ENCODE data around the gene PEDS1.
A peak's percentile ranks its signal among the peaks of the same experiment; 100 is the strongest.
"Not testable (repeated sequence)": the region's sequence is repeated elsewhere in the genome, so short reads cannot be mapped to it uniquely, and the experiment has no call there.

PEDS1 gene

DNA sequence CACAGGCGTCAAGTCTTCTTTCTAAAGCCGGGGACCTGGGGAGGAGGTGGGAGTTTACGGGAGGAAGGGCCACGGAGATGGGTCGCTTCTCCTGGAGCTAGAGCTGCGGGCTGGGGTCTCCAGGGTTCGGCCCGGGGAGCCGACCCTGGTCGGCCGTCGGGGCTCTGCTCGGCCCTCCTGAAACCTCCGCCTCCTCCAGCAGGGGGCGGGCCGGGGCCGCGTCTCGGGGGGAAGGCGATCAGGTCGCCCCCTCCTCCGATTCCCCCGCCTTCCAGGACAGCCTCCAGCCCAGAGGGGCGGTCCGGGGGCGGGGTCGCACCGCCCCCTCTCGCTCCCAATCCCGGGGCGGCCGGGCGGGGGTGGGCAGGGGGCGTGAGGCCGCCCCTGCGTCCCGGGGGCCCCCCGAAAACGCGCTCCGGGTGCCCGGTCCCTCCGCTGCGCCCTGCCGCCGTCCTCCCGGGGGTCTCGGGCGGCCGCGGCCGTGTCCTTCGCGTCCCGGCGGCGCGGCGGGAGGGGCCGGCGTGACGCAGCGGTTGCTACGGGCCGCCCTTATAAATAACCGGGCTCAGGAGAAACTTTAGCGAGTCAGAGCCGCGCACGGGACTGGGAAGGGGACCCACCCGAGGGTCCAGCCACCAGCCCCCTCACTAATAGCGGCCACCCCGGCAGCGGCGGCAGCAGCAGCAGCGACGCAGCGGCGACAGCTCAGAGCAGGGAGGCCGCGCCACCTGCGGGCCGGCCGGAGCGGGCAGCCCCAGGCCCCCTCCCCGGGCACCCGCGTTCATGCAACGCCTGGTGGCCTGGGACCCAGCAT, 36.9 kb upstream of the PEDS1 start, which contains the start of gene CEBPB:
Gene CEBPB, plus strand, starts transcription at position 580 of the 814 bp plus-strand sequence. Its CDS starts 204 bp downstream, at position 784.
- DNase-seq (ENCODE audit: low read depth in 2 of 2) = peak; percentile 70 to 74

DNA sequence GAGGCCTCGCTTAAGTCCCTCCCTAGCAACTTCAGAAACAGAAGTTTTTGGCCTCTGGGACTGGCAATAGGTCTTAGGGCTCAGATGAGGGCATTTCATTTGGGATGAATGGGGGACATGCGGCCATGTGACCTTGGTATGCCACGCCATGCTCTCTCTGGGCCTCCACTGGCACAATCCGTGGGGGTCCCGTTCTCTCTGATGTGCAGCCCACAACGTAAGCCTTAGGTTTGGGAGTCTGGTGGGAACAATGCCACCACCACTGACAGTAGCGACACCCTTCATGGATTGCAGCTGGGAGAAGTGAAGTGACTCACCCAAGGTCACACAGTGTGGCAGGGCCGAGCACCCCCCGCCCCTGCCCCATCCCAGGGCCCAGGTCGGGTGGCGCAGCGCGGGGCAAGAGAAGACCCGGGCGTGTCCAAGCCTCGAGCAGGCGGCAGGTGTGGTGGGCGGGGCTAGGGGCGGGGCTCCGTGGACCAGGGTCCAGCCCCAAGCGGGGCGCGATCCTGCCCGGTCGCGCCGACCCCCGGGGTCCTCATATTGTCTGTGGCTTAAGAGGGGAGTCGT, 36.2 kb upstream of the PEDS1 start:
- DNase-seq (ENCODE audit: low read depth in 2 of 2) = no peak

DNA sequence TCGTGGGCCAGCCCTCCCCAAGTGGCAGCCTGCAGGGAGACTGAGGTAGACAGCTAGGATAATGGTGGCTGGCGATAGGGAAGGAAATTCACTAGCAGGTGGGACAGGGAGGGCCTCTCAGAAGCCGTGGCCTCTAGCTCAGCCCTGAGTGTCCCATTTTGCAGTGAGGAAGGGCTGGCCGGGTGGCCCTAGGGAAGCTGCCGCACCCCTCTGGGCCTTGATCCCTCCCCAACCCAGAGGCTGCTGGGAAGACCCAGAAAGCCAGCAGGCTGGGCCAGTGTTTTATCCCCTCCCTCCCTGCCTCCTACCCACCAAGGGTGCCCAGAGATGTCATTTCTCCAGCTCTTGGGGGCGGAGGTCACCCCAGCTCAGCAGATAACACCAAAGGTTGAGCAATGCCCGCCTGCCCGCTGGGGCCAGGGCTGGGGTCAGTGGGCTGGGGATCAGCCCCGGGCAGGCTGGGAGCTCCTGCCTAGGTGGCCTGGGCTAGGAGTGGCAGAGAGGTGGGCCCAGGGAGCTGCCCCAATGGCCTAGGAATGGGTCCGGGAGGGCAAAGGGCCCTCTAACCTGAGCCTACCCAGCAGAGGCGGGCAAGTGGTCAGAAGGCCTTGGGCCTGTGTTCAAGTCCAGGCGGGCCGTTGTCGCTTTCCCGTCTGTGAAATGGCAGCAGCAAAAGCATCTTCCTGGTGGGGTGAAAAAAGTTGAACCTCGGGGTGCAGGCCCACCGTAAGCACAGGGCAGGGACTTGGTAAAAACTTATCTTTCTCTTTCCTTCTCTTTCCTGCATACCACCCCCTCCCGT, 35.6 kb upstream of the PEDS1 start:
- DNase-seq (ENCODE audit: low read depth in 2 of 2) = no peak

DNA sequence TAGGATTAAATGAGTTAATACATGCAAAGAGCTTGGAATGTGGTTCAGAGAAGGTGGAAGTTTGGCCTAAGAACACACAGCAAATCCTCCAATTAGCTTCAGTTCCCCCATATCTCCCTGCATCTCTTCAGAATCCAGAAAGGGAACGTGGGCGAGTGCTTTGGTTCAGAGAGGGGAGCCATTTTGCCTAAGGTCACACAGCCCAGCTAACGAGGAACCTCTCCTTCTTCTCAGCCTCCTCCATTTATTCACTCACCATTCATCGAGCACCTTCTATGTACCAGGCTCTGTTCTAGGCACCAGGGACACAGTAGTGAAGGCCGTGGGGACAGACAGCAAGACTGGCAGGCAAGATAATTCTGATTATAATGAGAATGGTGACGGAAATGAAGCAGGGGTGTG, 34.8 kb upstream of the PEDS1 start:
- no peak for DNase-seq (ENCODE audit: low read depth in 2 of 2)

DNA sequence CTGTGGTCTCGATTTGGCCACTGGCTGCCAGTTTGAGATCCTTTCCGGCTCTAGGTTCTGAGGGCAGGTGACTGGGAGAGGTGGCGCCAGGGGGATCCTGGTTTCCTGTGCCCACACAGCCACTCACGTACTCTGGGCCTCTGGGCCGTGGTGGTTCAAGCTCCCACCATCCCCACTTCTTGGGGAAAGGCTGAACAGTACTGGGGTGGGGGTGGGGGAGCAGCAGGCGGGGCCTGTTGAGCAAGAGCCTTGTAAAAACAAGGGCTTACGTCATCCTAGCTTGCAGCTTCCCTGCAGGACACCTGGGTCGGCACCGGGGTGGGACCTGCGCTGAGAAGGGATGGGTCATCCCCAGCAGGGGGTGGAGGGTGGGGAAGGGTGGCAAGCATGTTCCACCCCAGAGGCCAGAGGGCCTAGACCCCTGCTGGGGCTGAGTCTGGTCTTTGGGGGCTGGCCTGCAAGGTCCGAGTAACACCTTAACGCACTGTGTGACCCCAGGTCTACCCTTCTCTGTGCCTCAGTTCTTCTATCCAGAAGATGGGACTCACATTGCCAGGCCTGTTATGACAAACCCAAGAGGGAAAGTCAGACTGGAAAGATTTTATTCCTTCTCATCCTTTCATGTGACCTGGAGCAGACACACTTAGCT, 34.0 kb upstream of the PEDS1 start:
- no peak for DNase-seq (ENCODE audit: low read depth in 2 of 2)

DNA sequence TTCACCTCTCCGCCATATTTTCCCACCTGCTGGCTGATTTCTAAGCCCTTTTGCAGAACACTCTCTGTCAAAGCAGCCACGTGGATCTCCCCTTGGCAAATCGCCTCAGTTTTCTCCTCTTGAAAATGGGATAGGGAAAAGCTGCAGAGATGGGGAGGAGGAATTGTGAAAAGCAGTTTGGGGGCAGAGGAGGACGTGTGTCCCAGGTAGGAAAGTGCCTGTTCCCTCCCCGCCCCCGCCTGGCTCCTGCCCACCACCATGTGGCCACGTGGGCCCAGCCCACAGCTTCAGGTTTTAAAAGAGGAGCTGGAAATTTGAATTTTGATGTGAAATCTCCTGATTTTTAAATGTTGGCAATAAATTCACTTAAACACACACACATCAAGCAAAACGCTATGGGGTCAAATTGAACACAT, 33.5 kb upstream of the PEDS1 start:
- no peak for DNase-seq (ENCODE audit: low read depth in 2 of 2)

DNA sequence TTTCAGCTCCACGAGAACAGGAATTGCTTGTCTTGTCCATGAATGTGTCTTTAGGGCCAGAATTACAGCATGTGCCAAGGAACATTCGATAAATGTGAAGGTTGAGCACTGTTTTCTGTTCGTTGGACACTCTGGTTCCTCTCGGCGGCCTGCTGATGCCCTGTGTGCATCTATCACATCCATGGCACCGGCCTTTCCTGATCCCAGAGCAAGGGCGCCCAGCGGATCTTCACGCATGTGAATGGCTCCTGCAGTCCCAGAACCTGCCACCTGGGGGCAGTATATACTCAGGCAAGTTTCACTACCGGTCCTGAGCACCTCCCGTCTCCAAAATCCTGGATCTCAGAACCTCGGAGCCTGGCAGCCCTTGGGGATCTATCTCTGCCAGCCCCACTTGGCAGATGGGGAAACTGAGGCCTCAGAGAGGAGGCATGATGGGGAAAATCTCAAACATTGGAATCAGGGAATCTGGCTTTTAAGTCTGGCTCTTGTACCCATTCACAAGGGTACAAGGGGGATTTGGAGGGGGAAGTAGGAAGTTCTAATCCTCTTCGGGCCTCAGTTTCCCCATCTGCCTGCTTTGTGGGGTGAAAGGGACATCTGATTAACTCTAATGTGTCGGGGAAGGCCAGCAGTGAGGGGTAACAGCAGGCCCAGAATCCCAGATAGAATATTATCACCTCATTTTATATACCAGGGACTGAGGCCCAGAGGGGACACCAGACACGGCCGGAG, 32.8 kb upstream of the PEDS1 start:
- peak in 1 of 2 experiments; percentile 42 for DNase-seq (ENCODE audit: low read depth in 2 of 2)

DNA sequence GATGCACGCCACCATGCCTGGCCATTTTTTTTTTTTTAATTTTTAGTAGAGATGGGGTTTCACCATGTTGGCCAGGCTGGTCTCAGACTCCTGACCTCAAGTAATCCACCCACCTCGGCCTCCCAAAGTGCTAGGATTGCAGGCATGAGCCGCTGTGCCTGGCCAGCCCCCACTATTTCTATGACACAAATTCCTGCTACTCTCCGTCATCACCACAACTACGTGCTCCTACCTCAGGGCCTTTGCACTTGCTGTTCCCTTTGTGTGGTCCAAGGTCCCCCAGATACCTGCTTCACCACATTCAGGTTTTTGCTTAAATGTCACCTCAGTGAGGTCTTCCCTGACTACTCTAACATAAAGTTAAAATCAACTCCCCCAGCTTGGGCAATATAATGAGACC, 31.9 kb upstream of the PEDS1 start:
- no peak for DNase-seq (ENCODE audit: low read depth in 2 of 2)

DNA sequence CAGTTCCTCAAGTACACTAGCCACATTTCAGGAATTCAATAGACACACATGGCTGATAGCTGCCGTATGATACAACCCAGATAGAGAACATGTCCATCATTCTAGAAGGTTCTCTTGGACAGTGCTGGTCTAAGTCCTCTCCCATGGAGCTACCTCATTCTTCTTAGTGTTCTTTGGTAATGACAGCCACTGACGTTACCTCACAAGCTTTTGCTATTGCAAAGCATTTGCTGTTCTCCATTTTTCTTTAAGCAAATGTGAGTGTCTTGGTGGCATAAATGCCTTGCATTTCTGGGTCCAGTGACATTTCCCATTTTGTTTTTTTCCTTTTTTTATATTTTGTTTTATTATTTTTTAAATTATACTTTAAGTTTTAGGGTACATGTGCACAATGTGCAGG, 28.8 kb upstream of the PEDS1 start:
- DNase-seq (ENCODE audit: low read depth in 2 of 2) = no peak

DNA sequence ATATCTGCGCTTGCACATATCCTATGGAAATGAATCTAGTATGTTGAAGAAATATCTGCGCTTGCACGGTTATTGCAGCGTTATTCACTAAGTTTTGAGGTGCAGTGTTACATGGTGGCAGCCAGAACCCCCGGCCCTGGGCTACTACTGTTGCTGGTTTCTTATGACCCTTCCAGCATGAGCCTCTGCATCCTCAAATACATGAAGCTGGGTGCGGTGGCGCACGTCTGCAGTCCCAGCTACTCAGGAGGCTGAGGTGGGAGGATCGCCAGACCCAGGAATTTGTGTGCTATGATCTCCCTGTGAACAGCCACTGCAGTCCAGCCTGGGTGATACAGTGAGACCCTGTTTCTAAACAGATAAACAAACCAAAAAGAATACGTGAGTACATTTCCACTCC, 27.8 kb upstream of the PEDS1 start:
- no peak for DNase-seq (ENCODE audit: low read depth in 2 of 2)

DNA sequence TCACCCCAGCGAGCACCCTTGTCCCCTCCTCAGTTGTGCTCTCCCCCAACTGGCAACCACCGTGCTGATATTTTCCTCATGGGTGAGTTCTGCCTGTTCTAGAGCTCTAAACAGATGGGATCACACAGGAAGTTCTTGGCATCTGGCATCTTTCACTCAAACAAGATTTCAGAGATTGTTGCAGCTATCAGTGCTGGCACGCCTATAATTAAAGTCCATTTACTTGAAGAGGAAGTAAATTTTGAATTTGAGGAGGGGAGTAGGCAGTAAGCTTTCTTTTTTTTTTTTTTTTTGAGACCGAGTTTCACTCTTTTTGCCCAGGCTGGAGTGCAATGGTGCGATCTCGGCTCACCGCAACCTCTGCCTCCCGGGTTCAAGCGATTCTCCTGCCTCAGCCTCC, 25.1 kb upstream of the PEDS1 start:
- not testable (repeated sequence) for DNase-seq (ENCODE audit: low read depth in 2 of 2)

DNA sequence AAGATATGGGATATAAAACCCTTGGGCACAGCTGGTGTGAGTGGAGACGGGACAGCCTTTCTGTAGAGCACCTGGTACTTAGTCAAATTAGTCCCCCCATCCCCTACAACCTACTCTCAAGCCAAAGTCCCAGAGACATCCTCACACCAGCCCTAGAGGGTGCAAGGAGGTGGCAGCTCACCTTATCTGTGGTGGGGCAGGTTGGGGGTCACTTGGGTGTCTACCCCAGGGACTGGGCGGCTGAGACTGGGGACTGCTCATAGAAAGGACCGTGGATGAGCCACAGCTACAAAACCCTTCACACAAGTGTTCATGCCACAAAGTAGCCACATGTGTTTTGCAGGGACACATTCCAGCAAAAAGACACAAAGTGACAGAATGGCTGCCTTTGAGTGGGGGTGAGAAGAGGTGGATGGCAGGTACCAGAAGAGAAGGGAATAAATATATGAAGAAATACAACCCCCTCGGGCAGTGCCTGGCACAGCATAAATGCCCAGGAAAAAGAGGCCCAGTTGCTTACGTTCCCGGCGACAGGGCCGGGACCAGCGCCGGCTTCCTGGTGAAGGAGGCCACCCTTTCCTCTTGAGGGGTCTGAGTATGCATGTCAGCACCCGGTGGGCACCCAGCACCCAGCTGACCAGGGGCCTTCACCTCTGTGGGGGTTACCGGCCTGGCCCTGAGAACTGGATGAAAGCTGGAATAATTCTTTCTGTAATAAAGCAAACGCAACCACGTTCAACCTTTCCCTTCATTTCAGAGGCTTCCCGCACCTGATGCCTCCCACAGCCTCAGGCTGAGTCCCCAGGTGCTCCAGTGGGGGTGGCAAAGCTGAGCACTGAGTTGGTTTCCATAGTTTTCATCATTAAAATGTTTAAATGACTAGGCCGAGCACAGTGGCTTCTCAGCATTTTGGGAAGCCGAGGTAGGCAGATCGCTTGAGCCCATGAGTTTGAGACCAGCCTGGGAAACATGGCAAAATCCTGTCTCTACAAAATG, 22.7 kb upstream of the PEDS1 start:
- DNase-seq (ENCODE audit: low read depth in 2 of 2) = no peak

DNA sequence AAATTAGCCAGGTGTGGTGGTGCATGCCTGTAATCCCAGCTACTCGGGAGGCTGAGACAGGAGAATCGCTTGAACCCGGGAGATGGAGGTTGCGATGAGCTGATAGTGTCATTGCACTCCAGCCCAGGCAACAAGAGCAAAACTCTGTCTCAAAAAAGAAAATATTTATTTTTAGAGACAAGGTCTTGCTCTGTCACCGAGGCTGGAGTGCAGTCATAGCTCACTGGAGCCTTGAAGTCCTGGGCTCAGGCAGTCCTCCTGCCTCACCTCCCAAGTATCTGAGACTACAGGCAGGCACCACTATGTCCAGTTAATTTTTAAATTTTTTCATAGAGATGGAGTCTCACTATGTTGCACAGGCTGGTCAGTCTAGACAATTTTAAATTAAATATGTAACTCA, 20.9 kb upstream of the PEDS1 start:
- no peak for DNase-seq (ENCODE audit: low read depth in 2 of 2)

DNA sequence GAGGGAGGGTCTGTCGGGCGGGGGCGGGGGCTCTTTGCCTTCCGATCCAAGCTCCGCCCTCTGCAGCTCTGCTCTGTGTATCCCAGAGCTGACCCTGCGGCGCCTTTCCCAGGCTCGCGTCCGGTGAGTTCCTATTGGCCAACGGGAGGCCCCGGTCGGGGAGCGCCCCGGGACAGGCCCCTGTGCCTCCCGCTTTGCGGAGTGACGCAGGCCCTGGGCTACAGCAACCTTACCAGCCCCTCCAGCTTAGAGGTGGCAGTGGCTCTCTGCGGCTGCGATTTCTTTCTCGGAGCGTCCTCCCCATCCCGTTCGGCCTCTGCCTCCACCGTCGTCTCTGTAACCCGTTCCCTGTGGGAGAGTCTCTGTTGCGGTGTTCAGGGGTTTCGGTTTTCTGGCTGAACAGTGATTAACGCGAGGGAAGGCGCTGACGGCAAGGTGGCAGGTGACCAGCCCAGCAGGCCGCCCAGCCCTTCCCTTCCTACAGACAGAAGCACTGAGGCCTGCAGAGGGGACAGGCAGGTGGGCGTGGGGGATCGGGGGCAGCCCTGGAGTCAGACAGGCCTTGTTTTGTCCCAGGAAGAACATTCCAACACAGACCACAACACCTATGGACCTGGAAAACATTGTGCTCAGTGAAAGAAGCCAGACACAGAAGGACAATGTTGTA, 19.0 kb upstream of the PEDS1 start:
- no peak for DNase-seq (ENCODE audit: low read depth in 2 of 2)

DNA sequence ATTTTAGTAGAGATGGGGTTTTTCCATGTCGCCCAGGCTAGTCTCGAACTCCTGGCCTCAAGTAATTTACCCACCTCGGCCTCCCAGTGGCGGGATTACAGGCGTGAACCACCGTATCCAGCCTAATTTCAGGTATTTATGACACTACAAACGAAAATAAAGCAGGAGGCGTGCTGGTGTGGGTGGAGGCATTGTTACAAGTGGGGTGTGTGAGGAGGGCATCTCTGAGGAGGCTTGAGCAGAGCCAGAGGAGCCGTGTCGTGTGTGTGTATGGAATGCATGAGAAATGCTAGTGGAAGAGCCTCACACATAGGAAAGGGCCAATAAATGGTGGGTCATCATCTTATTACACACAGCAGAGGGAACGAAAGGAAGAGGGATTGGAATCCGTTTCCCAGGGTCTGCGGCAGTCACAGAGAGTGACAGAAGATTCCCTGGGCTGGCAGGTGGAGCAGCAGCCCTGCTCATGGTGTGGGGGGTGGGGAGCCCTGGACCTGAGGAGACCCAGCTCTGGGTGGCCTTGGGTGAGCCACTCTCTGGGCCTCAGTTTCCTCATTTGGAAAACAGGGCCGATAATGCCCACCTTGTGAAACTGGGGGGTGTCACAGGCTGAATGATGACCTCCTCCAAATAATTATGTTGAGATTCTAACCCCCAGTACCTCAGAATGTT, 17.2 kb upstream of the PEDS1 start:
- no peak for DNase-seq (ENCODE audit: low read depth in 2 of 2)

DNA sequence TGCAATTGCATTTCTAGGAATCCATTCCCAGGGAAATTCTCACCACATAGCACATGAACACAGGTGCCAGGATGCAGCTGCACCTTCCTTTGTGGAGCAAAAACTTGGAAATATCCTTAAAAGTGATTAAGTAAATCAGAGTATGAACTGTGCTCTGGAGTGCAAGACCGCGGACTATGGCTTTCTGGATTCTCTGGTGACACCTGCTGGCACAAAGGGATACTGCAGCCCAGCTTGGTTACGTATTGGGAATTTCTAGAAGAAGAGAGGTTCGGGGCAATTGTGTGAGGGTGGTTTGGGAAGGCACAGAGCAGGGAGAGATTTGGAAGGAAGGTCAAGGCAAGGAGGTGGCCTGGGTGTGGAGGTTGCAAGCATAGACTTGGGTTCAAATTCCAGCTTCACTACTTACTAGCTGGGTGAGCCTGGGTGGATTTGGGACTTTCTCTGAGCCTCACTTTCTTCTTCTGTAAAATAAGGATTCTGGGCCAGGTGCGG, 15.9 kb upstream of the PEDS1 start:
- no peak for DNase-seq (ENCODE audit: low read depth in 2 of 2)

DNA sequence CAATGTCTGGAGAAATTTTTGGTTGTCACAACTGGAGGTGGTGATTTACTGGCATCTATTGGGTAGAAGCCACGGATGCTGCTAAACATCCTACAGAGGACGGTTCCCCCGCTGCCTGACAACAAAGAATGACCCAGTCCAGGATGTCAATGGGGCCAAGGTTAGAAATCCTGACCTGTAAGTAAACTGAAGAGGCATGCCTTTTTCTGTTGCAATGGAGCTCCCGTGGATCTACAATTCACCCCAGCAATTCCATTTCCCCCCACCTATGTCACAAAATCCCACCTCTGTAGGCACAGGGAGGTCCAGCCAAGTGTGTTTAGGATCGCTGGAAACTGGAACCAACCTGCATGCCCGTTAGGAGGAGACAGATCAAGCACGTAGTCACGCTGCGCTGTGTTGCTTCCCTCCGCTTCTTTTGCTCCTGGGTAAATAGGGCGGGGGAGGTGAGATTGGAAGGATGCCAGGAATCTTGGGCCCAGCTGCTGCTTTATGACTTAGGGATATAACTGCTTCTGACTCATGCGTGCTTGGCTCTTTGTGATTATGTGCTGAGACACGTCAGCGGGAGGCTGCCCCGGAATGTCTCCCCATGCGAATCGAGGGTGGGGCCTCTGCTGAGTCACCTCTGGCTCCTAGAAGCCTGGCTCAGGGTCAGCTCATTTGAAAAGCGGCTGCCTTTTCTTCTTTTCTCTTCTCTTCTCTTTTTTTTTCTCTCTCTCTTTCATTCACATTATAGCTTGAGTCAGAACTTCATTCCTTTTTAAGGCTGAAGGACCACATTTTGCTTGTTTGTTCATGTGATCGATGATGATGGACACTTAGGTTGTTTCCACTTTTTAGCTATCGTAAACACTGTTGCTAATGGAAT, 12.4 kb upstream of the PEDS1 start:
- DNase-seq (ENCODE audit: low read depth in 2 of 2) = peak; percentile 100
